NCI-H2107 treated with DMSO at 0.1 percent for 48 hours (cell line): ENCODE measurements around the gene SETD7.

Source experiments
- DNase-seq: peaks from one replicate; lab custom pipeline; 2025; ENCODE audit not compliant: unreplicated experiment; lab: John Stamatoyannopoulos, UW

The SETD7 gene

GRCh38 chr4:139575072-139575471, 19.1 kb upstream of the SETD7 start:
- no peak for DNase-seq

- no peak for DNase-seq
Observed at GRCh38 chr4:139574641-139575040, 18.6 kb upstream of the SETD7 start.

DNA sequence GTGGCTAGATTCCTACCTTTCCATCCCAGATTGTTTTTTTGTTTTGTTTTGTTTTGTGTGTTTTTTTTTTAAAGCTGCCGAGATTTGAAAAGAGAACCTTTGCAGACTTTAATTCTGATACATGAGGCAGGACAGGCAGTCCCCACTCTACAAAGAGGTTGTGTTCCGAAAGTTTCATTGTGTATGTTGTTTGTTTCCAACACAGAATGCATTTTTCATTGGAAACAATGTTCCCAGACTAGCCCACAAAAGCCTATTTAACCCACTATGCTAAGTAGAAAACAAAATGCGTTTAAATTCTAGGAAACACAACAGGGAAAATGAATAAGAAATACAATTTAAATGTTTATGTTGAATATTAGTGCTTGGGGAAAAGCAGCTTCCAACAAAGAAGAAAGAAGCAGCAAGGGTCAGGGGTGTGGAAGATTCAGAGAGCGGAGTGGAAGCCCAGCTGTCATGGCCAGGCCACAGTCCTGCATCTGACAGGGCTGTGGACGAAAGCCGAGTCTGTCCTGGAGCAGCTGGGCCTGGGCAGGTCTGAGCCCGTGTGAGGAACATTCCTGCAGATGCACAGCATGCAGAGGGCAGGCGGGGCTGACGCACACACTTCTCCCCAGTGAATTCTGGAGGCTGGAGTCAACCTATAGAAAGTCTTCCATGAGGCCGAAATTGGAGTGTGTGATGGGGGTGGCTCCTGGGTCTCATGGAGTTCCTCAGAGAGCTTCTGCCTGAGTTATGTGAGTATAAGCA, 12.4 kb upstream of the SETD7 start:
- no peak for DNase-seq

GRCh38 chr4:139567159-139567870, 11.3 kb upstream of the SETD7 start:
- no peak for DNase-seq

- DNase-seq: no peak
Observed at GRCh38 chr4:139564502-139564901, 8.5 kb upstream of the SETD7 start.

GRCh38 chr4:139563515-139563914, 7.5 kb upstream of the SETD7 start:
- DNase-seq: no peak

DNA sequence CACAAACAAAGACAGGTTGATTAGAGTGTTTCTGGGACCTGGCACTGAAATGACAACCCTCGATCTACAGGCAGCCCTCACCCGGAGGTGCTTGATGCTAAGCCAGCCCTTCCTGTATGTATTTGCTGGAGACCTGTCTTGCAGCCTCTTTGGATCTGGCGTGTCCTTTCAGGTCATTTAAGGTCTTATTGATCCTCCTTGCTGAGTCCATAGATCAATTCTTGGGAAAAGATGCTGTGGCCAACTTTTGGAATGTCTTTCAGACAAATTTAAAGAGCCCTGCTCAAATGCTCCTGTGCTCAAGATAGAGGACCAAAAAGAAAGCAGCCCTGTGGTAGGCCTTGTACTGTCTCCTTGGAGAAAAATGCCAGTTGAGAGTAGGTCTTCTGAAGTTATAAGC, 6.8 kb upstream of the SETD7 start:
- no peak for DNase-seq

DNA sequence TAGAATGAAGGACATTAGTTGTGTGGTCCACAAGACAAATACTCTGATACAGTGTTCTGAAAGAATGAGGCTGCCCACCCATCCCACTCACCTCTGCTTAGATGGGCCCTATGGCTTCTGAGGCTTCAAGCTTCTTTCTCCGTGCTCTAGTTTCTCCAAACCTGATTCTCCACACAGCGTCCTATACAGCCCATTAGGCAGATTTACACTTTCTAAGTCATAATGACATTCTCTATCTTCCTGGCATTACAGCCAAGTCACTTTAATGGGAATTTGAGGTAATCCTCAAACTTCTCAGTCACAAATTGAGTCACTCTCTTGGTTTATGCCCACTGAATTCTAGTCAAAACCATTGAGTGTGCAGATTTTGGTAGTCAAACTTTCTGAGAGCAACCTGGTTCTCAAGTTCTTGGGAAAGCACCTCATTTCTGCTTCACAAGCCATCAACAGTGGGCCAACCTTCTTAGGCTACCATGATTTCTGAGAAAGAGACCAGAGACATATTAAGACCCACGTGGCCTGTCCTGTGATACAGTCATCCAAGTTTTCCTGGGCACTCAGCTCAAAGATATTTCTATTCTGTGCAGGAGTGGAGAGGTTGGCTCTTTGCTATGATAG, 6.2 kb upstream of the SETD7 start:
- no peak for DNase-seq

GRCh38 chr4:139560406-139561104, 4.5 kb upstream of the SETD7 start:
- no peak for DNase-seq

- DNase-seq: no peak
Observed at GRCh38 chr4:139559687-139560086, 3.7 kb upstream of the SETD7 start.

DNA sequence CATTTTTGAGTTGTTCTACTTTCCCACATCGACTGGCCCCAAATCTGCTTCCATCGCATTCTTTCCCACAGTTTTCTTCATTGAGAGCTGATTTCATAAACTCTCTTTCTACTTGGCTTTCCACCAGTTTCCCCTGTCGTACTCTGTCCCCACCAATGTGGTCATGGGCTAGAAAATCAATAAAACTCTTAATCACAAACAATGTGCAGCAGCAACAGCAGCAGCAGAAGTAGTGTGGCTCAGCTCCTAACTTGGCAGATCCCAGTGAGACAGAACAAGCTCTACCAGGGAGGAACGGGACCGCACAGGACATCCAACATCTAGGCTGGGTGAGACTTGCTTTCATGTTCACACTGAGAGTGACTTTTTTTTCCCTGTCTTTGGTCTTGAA, 3.1 kb upstream of the SETD7 start:
- no peak for DNase-seq

DNA sequence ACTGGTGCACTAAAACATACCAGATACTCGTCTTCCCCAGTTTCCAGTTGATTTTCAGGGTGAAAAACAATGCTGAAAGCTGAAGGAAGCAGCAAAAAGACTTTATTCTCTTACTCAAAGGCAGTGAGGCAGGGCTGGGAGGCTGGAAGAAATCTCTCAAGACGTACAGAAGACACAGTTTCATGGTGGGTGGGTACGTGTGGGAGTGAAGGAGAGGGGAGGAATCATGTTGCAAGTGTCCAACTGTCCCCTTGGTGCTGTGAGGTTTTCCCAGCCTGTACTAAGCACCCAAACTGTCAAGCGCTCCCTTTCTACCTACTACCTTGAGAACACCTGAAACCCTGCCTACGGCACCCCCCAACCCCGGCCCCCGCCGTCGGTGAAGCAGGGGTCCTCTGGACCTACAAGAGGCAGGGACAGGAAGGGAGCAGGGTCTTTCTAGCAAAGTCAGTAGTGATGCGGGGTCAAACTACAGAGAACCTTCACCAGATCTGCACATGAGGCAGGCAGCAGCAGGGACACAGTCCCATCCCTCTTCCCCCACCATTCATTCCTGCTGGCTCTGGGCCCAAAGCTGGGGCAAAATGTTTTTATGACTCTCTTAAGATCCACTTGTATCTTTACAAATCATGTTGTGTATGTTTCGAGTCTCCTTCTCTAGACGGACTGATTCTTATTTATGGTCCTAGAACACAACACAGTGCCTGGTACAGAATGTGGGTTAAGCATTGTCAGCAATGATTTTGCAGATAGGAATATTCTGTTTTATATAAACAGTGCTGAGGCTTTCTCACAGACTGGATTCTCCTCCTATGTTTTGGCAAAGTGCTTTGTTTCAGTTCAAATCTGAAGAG, 2.4 kb upstream of the SETD7 start:
- DNase-seq: peak; percentile 20

DNA sequence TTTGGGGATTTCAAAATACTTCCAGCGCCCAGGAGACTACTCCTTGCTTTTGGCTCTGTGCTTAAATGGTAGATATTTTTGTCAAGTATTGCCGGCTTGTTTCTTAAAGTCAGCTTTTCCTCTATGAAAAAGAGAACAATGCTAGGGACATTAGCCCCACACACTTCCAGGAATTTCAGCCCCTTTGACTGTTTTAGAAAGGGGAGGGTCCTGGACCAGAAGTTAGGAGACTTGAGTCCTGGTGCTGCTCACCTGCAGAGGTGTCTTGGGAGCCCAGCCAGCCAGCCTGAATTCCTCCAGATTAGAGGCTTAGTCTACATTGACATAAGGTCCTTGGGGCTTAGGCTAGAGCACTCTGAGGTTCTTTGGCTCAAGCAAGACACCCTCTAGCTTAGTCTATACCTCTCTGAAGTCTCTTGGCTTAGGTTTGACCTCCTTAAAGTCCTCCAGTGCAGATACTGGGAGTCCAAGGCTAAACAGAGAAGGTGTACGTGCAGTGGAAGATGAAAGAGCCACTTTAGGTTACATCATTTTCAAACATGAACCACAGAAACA, 1.6 kb upstream of the SETD7 start:
- no peak for DNase-seq

DNA sequence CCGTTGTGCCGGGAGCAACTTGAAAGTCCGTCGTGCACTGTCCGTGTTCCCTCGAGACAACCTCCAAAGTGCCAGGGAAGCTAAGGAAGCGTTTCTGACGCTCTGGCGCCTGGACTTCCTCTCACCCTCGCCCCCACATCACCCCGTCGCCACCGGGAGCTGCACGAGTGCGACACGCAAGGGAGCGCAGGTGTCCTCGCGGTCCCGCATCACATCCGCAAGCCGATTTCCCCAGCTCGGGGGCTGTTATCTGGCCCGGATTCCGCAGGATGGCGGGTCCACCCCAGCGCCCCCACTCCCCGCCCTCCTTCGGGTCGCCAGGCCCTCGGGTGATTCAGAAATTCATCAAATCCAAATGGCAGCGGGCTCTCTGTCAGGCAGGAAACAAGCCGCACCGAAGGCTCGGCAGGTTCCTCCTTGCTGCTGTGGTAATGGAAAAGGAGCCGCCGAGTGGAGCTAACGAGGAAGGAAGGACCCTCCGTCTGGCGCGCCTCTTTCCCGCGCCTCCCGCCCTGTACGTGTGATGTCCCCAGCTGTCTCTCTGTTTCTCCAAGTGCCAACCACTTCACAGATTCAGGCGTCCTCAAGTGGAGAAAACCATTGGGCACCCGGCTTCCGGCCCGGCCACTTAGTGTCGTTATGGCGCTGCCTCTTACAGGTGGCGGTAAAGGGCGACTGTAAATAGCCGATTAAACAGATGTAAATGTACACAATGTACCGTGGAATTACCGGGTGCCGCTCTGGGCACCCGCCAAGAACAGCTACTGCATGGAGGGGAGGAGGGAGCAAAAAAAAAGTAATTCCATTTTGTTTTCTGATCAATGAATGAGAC, 921 bp upstream of the SETD7 start:
- DNase-seq: peak; percentile 45

DNA sequence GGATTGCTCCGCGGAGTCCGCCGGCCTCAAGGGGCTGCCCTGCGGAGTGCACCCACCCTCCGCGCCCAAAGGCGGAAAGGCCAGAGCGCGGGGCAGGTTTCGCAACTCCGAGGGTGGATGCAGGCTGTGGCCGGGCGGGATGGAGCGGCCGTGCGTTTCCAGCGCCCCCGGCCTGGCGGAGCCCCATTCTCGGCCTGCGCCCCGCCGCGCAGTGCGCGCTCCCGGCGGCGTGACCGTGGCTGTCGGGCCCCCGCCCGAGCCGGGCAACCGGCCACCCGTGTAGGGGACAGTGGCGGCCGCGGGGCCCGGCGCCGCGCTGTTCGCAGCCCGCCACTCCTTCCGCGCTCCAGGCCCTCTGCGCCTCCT, 331 bp downstream of the SETD7 start:
- DNase-seq: no peak

DNA sequence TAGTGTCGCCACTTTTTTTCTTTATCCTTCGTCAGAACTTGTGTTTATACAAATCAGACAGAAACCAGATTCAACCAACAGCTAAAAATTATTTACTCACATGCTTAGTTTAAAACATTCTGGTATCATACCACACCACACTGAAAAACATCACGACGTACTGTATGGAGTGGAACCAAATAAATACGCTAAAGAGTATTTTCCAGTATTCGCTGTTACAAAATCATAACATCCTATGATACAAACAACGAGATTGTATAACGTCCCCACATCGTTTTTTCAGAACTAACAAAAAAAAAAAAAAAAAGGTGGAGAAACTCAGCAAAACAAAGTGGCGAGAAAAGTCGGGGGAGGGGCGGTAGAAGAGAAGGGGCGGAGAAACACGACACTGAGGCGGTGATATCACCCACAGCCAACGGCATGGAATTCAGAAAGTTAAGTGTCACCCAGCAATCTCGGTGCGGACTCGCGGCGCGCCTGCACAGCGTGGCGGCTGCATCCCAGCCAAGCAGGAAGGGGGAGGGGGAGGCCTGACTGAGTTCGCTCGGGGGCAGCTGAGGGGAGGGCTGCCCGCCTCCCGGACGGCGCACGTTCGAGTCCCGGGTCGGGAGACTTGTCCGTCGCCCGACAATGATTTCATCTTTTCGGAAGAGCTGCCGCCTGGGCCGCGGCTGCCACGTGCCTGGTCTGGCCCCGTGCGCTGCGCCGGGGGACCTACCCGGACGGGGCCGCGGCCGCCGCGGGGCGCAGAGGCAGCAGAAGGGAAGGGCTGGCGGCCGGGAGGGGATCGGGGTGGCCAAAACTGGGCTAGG, 920 bp downstream of the SETD7 start:
- DNase-seq: peak; percentile 65

DNA sequence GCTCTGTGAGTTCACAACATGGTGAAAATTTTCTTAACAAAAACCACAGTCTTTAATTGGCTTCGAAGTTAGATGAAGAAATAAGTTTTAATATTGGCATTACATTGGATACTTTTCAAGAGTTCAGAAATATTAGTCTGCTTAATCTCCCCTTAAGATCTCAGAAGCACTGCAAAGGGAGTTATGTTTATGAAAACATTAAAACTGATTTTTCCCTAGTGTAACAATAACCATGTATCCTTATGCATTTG, 1.5 kb downstream of the SETD7 start:
- DNase-seq: no peak

DNA sequence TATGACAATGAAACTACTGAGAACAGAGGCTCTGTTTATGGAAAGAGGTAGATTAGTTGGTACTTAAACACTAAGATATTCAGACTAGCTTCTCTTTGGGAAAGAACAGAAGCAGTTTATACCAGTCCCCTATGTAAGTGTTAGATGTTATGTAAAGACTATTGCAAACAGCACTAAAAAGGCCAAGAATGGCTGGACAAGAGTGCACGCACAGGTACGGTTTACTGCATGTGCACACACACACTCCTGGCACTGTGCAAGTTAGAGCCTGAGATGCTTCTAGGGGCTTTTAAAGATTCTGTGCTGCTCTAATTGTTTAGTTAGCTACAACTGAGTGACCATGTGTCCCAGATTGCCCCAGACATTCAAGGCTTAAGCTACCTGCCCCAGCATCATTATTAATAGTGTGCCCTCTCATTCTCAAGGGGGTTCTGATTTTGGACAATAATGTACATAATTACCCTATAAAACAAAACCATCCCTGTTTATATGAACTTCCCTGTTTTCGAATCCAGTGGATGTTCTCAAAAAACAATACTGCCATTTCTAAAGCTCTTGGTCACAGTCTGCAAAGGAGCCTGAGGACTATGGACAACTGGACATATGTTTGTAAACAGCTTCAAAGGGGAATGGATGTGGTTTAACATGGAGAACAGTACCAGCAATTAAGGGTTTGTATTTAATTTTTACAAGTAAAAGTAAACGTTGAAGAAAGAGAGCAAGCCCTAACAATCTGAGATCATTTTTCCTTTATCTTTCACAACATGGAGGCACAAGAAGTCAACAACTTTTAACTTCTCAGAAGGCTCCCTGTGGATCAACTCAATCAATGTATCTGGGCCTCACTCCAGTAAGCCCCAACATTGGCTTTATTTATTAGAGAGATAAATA, 2.0 kb downstream of the SETD7 start:
- no peak for DNase-seq
